ENCODE results near the gene TNRC6A. TPM values are rescaled to one million over a fixed set of nuclear protein-coding genes. Genes with fewer than 3 reads are reported as not detected.

Gene TNRC6A
- total and polyA plus RNA-seq, 9 of the 15 experiments (the other 6 are each of a cell fraction or from before 2014, with no cell fraction given): 3.4 to 32.1 (median 26.6) TPM

- in situ Hi-C loops (cut with MboI): no loop called here
These were observed 85.6 kb downstream of the TNRC6A start for GRCh38 chr16:24815021-24815420.

GRCh38 chr16:24816688-24817087 is 87.2 kb downstream of the TNRC6A start:
- Histone ChIP-seq H3K27me3 (ENCODE audit: control insufficient read depth in 2 of 2, insufficient read depth in 2 of 2, low read length in 2 of 2) (no peaks in the 10 kb centered on the region), H3K9ac (ENCODE audit: insufficient read depth in 1 of 2, low read depth in 2 of 2, low read length in 2 of 2) (no peak overlapping the region), H3K4me2 (ENCODE audit: insufficient read depth, low read length) (no peak overlapping the region), H3K79me2 (ENCODE audit: control insufficient read depth, insufficient read depth, low read length) (no peaks in the 10 kb centered on the region), H3K27ac (ENCODE audit: extremely low read depth, low read depth, low read length) (no peak overlapping the region), H3K9me1 (ENCODE audit: control insufficient read depth, insufficient read depth, low read length) (no peaks in the 10 kb centered on the region), H4K20me1 (replicated peaks; ENCODE audit: control insufficient read depth, insufficient read depth, low read length) (no peaks in the 10 kb centered on the region; the same call in 1 of the 2 replicates), H3K9me3 (replicated peaks; ENCODE audit: control insufficient read depth, insufficient read depth, low read depth, low read length) (no peaks in the 10 kb centered on the region), H2AFZ (ENCODE audit: low read depth, low read length) (no peak overlapping the region), H3K4me1 (replicated peaks in 1 of 2; ENCODE audit: control insufficient read depth in 2 of 2, insufficient read depth in 2 of 2, low read length in 2 of 2) (no peaks in the 10 kb centered on the region), H3K4me3 (no peak overlapping the region), H3K36me3 (ENCODE audit: control insufficient read depth, insufficient read depth, low read length) (peaks cover 91% of the 10 kb centered on the region)
- in situ Hi-C loops (cut with MboI): no loop called here
- FAIRE-seq (no peak), DNase-seq (ENCODE audit: extremely low read depth in 1 of 4, low spot score in 3 of 4) (no peak), ATAC-seq (no peak)
- 89% methylated on average over 6 of the region's 6 CpGs for WGBS (ENCODE audit: insufficient coverage, low coverage, missing lambda C conversion rate)
- BruUV-seq (replicated peaks): no TSS peak
- ChIA-PET POLR2A (interaction anchor here (0.7 to 2.0 kb wide), 2 partner anchors 15 to 77 kb away, joined by 3 to 7 read pairs; no protein-coding TSS in a partner anchor), CTCF (ENCODE audit: low intra/inter-chr PET ratio) (no interaction called here)
- intact Hi-C loops (cut with micrococcal nuclease): no loop called here
- TF ChIP-seq MYBL2 (IDR thresholded peaks at IDR 0.05; ENCODE audit: low read depth) (no peak), MYBL2 (CRISPR knock-in tag; IDR thresholded peaks at IDR 0.05; ENCODE audit: borderline replicate concordance) (no peak), BHLHE40 (IDR thresholded peaks at IDR 0.05; ENCODE audit: low read length) (no peak), KAT2B (IDR thresholded peaks at IDR 0.05; ENCODE audit: low read depth, low read length) (no peak), PRMT5 (CRISPR knock-in tag; IDR thresholded peaks at IDR 0.05) (no peak), TBL1XR1 (IDR thresholded peaks at IDR 0.05; ENCODE audit: low read length in 2 of 2) (no peak), MECOM (CRISPR knock-in tag; IDR thresholded peaks at IDR 0.05) (no peak), EWSR1 (IDR thresholded peaks at IDR 0.05; ENCODE audit: borderline replicate concordance, low read depth, partially characterized antibody) (no peak), MIER1 (IDR thresholded peaks at IDR 0.05; ENCODE audit: low read depth) (no peak), DACH1 (IDR thresholded peaks at IDR 0.05; ENCODE audit: partially characterized antibody) (no peak), KDM5B (IDR thresholded peaks at IDR 0.05; ENCODE audit: insufficient replicate concordance, low read depth, low read length) (no peak)

More at GRCh38 chr16:24815021-24815420, 85.6 kb downstream of the TNRC6A start:
- Histone ChIP-seq H3K4me2 (ENCODE audit: insufficient read depth, low read length) (no peak overlapping the region), H3K9me3 (replicated peaks; ENCODE audit: control insufficient read depth, insufficient read depth, low read depth, low read length) (no peaks in the 10 kb centered on the region), H3K4me3 (no peak overlapping the region), H2AFZ (ENCODE audit: low read depth, low read length) (no peak overlapping the region), H4K20me1 (replicated peaks; ENCODE audit: control insufficient read depth, insufficient read depth, low read length) (no peaks in the 10 kb centered on the region; the same call in 1 of the 2 replicates), H3K36me3 (ENCODE audit: control insufficient read depth, insufficient read depth, low read length) (peaks cover 90% of the 10 kb centered on the region), H3K79me2 (ENCODE audit: control insufficient read depth, insufficient read depth, low read length) (no peaks in the 10 kb centered on the region), H3K9ac (ENCODE audit: insufficient read depth in 1 of 2, low read depth in 2 of 2, low read length in 2 of 2) (no peak overlapping the region), H3K4me1 (replicated peaks in 1 of 2; ENCODE audit: control insufficient read depth in 2 of 2, insufficient read depth in 2 of 2, low read length in 2 of 2) (no peaks in the 10 kb centered on the region), H3K9me1 (ENCODE audit: control insufficient read depth, insufficient read depth, low read length) (no peaks in the 10 kb centered on the region), H3K27ac (ENCODE audit: extremely low read depth, low read depth, low read length) (no peak overlapping the region), H3K27me3 (ENCODE audit: control insufficient read depth in 2 of 2, insufficient read depth in 2 of 2, low read length in 2 of 2) (no peaks in the 10 kb centered on the region)
- DNase-seq (ENCODE audit: extremely low read depth in 1 of 4, low spot score in 3 of 4) (no peak), FAIRE-seq (no peak), ATAC-seq (no peak)
- POLR2A ChIA-PET: no interaction called here
- no peak for TF ChIP-seq FOXO4 (CRISPR knock-in tag; IDR thresholded peaks at IDR 0.05)
- peak; percentile 83 for TF ChIP-seq NFIC (IDR thresholded peaks at IDR 0.05)
- BruUV-seq (replicated peaks): no TSS peak
- WGBS (ENCODE audit: insufficient coverage, low coverage, missing lambda C conversion rate): 87% methylated on average over 7 of the region's 7 CpGs
- CTCF ChIA-PET (ENCODE audit: low intra/inter-chr PET ratio): no interaction called here
- intact Hi-C loops (cut with micrococcal nuclease): no loop called here
